Putamen (tissue), 1 donor: ENCODE measurements around the gene ASGR2.
A peak's percentile ranks its signal among the peaks of the same experiment; 100 is the strongest.
"Not testable (repeated sequence)": the region's sequence is repeated elsewhere in the genome, so short reads cannot be mapped to it uniquely, and the experiment has no call there.

Experiments
- DNase-seq: peaks from one replicate; pipeline ENCODE4 v3.0.0-alpha.2; 2016; ENCODE audit warnings: low spot score

The ASGR2 gene, protein sequence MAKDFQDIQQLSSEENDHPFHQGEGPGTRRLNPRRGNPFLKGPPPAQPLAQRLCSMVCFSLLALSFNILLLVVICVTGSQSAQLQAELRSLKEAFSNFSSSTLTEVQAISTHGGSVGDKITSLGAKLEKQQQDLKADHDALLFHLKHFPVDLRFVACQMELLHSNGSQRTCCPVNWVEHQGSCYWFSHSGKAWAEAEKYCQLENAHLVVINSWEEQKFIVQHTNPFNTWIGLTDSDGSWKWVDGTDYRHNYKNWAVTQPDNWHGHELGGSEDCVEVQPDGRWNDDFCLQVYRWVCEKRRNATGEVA

DNA sequence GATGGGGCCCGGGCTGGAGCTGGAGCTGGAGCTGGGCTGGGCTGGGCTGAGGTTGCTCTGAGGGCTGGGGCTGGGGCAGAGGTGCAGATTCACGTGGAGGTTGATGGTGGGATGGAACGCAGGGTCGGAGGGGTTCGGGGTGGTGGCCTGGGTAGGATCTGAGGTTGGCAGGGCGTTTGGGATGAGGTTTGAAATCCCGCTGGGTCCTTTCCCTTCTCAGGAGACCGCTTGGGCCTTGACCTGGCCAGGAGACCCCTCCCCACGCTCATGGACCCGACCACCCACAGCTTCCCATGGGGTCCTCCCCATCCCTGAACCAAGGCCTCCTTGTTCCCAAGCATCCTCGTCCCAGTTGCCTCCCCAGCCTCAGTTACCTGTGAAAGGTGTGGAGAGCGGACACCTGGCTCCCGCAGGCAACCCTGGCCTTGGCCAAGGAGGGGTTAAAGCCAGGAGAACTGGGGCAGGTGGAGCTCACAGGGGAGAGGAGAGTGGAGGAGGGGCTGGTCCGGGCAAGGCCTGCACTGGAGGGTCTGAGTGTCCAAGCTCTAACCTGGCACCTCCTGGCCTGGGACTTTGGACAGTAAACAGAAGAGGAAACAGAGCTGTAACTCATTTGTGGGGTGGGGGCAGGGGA lies at the start of gene ASGR2:
ASGR2 (minus strand) TSS at position 582 of the 634 bp plus-strand sequence. CDS start 582 bp downstream, outside the sequence.
- no peak for DNase-seq

GRCh38 chr17:7159571-7159970 lies 44.9 kb upstream of the ASGR2 start:
- not testable (repeated sequence) for DNase-seq

DNA sequence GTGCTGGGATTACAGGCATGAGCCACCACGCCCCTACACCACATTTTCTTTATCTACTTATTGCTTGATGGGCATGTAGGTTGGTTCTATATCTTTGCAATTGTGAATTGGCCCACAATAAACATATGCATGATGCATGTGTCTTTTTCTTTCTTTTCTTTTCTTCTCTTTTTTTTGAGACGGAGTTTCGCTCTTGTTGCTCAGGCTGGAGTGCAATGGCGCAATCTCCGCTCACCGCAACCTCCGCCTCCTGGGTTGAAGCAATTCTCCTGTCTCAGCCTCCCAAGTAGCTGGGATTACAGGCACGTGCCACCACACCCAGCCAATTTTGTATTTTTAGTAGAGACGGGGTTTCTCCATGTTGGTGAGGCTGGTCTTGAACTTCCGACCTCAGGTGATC lies 43.8 kb upstream of the ASGR2 start:
- not testable (repeated sequence) for DNase-seq

- DNase-seq: no peak
Measured at GRCh38 chr17:7156342-7156940, 41.8 kb upstream of the ASGR2 start.

DNA sequence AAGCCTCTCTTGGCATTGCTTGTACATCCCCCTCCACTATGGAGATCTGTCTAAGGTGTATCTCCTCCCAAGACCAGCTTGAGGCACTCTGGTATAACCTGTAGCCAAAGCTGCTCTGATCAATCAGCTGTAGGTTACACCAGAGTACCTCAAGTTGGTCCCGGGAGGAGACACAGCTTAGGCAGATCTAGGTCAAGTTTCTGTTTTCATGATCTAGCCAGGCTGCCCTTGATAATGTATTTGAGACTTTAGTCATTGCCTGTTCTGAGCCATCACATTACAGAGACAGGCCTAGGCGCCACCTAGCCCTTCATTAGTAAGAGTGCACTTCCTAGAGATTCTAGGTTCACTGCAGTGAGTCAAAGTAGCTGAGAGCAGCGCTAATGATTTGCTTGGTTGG lies 33.1 kb upstream of the ASGR2 start:
- DNase-seq: no peak

DNA sequence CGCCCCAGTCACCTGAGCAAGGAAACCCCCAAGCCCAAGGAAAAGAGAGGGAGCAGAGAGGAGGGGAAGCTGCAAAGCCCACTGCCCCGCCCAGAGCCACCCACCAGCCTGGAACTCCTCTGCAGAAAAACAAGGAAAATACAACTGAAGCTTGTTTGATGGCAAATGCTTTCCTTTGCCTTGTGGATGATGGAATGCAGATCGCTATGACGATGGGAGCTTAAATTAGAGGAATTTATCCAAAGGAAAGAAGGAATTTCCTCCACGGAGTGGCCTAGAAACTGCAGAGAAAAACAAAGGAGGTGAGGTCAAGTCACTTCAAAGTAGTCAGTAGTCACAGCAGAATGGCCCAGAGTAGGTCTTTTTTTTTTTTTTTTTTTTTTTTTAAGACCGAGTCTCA lies 31.5 kb upstream of the ASGR2 start:
- DNase-seq: no peak

DNA sequence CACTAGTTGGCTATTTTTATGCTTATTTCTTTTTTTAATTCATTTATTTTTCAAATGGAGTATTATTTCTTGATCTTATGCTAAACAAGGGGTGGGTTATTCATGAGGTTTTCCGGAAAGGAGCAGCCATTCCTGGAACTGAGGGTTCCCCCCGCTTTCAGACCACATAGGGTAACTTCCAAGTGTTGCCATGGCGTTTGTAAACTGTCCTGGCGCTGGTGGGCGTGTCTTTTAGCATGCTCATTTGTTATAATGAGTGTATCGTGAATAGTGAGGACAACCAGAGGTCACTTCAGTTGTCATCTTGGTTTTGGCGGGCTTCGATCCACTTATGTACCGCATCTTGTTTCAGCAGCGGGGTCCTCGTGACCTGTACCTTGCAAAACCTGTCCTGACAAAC lies 29.6 kb upstream of the ASGR2 start:
- DNase-seq: no peak

DNA sequence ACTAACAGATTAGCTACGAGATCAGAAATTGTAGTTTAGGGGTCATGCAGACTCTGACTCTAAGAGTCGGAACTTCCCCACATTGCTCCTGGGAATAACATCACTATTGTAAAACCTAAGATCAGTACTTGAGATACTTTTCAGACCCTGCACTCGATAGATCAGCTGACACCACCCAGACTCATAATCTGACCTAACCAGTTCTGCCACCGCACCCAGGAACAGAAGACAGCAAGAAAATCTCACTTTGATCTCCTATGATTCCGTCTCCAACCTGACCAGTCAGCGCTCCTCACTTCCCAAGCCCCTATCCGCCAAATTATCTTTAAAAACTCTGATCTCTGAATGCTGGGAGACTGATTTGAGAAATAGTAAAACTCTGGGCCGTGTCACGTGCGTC lies 27.2 kb upstream of the ASGR2 start:
- no peak for DNase-seq

DNA sequence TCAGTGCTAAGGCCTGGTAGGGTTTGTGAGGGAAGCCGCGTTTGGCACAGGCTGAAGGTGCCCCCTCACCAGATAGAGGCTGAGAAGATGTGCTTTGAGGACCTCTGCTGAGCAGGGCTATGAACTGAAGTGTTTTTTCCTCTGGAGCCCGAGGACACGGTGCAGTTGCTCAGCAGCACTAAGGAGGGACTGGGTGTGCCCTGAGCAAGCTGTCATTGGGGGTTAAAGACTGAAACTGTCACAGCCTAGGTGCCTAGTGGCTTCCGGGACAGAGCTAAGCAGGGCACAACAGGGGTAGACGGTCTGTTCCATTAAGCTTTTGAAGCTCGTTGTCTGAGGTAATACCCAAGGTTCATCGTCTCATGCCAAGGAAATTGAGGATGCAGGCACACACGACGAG lies 24.8 kb upstream of the ASGR2 start:
- DNase-seq: no peak

DNA sequence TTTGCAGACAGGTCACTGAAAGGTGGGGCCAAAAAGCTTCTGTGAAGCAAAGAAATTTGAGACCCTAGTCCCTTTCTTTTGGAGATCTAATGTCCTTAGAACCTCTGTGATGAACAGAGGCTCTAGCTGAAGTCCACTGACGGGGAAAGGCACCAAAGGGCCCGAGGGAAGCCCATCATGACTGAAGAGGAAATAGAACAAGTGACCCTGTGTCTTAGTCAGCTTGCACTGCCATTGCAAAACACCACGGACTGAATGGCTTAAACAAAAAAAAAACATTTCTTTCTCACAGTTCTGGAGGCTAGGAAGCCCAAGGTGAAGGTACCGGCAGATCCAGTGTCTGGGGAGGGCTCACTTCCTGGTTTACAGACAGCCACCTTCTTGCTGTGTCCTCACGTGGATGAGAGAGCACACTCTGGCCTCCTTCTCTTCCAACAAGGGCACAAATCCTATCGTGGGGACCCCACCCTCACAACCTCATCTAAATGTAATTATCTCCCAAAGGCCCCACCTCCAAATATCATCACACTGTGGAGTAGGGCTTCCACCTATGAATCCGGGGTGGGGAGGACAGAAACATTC lies 24.3 kb upstream of the ASGR2 start:
- no peak for DNase-seq

DNA sequence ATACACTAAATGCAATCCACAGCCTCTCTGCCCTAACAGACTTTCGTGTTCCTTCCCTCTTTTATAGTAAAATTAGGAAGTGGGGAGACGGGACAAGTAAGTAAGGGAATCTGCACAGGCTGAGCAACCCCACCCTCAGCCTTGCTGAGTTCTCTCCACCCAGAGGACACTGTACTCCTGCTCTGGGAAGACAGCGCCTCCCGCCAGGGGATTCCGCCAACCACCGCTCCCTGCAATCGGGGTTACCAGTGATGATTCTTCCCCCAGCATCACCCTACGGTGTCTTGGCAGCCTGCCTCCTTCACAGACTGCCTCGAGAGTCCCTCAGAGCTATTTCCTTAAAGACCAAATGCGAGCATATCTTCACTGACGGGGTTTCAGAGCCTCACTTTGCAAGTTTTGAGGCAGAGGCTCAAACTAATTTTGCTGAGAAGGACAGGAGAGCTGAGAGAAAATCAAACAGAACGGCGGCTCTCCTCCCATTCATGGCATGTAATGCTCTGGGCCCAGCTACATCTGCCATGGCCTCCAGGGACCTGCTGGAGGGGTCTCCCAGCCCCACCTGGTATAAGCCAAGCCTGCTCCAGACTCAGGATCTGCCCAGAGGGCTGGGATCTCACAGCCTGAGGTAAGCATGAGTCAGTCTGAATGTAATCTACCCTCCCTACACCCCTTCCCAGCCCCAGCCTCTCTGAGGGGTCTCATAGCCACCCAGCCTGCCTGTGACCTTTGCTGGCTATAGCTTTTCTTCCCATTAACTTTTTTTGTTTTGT lies 22.7 kb upstream of the ASGR2 start:
- DNase-seq: no peak

- peak; percentile 50 for DNase-seq
Measured at GRCh38 chr17:7136266-7136877, 21.8 kb upstream of the ASGR2 start.

DNA sequence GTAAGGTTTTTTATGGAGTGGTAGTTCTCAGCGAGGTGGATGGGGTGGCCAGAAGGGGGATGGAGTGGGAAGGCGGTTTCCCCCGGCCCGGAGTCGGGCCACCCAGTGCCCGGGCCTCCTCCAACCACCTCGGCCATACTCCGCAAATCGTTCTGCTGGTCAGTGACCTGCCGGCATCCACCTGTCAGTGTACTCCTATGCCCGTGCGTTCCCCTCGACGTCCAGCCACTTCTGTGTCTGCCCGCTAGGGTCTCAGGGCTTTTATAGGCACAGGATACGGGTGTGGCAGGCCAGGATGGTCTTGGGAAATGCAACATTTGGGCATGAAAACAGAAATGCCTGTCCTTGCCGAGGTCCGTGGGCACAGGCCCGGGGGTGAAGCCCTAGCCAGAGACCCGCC lies 19.3 kb upstream of the ASGR2 start:
- DNase-seq: no peak

- no peak for DNase-seq
Measured at GRCh38 chr17:7133424-7133823, 18.8 kb upstream of the ASGR2 start.

GRCh38 chr17:7132511-7133094 lies 18.0 kb upstream of the ASGR2 start:
- DNase-seq: no peak

GRCh38 chr17:7131423-7131791 lies 16.8 kb upstream of the ASGR2 start:
- DNase-seq: no peak

DNA sequence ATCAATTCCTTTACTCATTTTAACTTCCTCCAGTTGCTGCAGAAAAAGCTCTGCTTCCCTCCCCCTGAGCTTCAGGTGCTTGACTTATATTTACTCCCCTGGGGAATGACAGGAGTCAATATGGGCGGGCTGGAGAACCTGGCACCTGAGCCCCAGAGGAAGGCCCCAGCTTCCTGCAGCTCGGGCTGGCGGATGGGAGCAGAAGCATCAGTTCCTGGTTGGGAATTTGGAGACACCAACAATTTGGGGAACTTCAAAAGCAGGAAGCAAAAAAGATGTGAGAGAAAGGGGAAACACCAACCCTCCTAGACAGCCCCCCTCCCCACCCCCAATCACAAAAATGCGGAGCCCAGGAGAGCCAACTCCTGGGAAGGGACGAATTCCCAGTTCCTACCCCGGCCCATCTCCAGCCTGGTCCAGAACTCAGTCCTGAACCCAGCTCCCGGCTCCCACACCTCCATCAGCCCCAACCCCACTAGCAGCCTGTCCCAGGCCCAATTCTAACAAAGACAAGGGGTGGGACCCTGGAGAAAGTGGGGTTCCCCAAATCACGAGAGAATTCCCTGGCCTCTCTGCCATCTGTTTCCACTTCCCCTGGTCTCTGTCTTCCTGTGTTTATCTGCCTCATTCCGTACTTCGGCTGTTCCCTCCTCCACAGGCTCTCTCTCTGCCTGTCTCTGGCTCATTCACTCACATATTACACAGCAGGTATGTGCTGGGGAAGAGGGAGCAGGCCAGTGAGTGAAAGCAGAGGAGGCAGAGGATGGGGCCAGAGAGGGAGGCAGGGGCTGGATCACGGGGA lies 16.2 kb upstream of the ASGR2 start:
- DNase-seq: no peak

DNA sequence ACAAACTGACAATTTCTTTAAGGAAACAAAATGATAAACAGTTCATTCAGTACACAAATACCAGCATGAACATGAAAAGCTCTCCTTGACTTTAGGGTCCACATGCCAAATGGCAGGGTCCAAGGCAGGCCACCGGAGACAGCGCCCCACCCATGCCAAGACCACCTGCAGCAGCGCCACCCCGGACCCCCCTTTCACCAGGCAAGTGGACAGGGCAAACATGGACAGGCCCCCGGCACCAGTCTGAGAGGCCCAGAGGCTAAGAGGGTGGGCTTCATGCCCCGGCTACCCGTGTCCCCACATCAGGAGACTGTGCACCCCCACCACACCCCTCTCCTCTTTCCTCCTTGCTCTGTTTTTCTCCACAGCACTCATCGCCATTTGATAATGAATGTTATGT lies 14.7 kb upstream of the ASGR2 start:
- no peak for DNase-seq

GRCh38 chr17:7128160-7128559 lies 13.5 kb upstream of the ASGR2 start:
- no peak for DNase-seq

DNA sequence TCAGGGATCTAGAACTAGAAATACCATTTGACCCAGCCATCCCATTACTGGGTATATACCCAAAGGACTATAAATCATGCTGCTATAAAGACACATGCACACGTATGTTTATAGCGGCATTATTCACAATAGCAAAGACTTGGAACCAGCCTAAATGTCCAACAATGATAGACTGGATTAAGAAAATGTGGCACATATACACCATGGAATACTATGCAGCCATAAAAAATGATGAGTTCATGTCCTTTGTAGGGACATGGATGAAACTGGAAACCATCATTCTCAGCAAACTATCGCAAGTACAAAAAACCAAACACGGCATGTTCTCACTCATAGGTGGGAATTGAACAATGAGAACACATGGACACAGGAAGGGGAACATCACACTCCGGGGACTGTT lies 12.9 kb upstream of the ASGR2 start:
- not testable (repeated sequence) for DNase-seq

DNA sequence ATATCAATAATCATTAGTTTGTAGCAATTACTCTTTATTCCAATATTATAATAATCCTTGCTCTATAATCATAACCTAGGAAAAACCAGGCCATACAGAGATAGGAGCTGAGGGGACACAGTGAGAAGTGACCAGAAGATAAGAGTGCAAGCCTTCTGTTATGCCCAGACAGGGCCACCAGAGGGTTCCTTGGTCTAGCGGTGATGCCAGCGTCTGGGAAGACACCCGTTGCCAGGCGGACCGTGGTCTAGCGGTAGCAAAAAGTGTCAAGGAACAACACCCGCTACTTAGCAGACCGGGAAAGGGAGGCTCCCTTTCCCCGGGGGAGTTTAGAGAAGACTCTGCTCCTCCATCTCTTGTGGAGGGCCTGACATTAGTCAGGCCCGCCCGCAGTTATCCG lies 11.8 kb upstream of the ASGR2 start:
- DNase-seq: not testable (repeated sequence)
